Measurements from ENCODE around the gene ANGPTL1.

DNA sequence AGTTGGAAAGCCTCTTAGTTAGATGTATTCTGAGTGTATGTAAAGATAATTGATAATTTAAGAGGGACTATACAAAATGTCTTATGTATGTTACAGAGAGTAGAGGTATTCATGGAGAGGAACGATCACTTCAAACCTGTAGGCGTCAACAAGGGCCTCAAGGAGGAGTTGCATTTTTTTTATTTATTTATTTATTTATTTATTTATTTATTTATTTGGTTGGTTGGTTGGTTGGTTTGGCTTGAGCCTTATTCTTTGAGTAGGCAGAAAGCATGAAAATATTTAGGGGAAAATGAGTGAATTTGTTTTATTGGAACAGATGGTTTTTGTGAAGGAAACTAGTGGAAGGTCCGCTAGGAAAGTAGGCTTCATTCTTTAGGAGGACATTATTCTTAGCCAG is 8.5 kb downstream of the ANGPTL1 start:
- TF ChIP-seq, protein P1, sequence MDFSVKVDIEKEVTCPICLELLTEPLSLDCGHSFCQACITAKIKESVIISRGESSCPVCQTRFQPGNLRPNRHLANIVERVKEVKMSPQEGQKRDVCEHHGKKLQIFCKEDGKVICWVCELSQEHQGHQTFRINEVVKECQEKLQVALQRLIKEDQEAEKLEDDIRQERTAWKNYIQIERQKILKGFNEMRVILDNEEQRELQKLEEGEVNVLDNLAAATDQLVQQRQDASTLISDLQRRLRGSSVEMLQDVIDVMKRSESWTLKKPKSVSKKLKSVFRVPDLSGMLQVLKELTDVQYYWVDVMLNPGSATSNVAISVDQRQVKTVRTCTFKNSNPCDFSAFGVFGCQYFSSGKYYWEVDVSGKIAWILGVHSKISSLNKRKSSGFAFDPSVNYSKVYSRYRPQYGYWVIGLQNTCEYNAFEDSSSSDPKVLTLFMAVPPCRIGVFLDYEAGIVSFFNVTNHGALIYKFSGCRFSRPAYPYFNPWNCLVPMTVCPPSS (IDR thresholded peaks at IDR 0.05), result no peak
- TF ChIP-seq ZSCAN25 (CRISPR knock-in tag; IDR thresholded peaks at IDR 0.05) (no peak), RAD51 (IDR thresholded peaks at IDR 0.05; ENCODE audit: borderline replicate concordance) (no peak), SMC3 (IDR thresholded peaks at IDR 0.05; ENCODE audit: low read length) (no peak), POLR2A (IDR thresholded peaks at IDR 0.05; ENCODE audit: insufficient read depth in 1 of 2, low read depth in 2 of 2, low read length in 2 of 2) (no peak), JUNB (CRISPR knock-in tag; IDR thresholded peaks at IDR 0.05; ENCODE audit: borderline replicate concordance) (no peak), MLLT10 (CRISPR knock-in tag; IDR thresholded peaks at IDR 0.05) (no peak)
- TF ChIP-seq, protein P2, sequence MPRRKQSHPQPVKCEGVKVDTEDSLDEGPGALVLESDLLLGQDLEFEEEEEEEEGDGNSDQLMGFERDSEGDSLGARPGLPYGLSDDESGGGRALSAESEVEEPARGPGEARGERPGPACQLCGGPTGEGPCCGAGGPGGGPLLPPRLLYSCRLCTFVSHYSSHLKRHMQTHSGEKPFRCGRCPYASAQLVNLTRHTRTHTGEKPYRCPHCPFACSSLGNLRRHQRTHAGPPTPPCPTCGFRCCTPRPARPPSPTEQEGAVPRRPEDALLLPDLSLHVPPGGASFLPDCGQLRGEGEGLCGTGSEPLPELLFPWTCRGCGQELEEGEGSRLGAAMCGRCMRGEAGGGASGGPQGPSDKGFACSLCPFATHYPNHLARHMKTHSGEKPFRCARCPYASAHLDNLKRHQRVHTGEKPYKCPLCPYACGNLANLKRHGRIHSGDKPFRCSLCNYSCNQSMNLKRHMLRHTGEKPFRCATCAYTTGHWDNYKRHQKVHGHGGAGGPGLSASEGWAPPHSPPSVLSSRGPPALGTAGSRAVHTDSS (CRISPR knock-in tag; conservative IDR thresholded peaks at IDR 0.05), result no peak
